GM23338 (cell line): ENCODE results near the gene SLC35B4. TPM values are rescaled to one million over a fixed set of nuclear protein-coding genes. Genes with fewer than 3 reads are reported as not detected.

Experiments
- ATAC-seq: fragments of 200-7000 bp; cut with Tn5 transposase; 3 replicates; pipeline ENCODE4 v1.9.1; 2020
- DNase-seq: peaks from one replicate; pipeline ENCODE4 v3.0.0-alpha.2; 2015; ENCODE audit warnings: low spot score
- H2AFZ ChIP-seq: fragments of 200-600 bp; sonication (generic); 2 replicates; pipeline ENCODE4 v1.8.0; 2016; ENCODE audit warnings: antibody characterized with exemption, mild to moderate bottlenecking, moderate library complexity
- H3F3A ChIP-seq: fragments of 200-600 bp; sonication (generic); replicated peaks from 2 replicates; pipeline ENCODE4 v1.8.0; 2017; ENCODE audit warnings: antibody characterized with exemption, mixed run types, low read depth
- H3K27ac ChIP-seq: fragments of 200-600 bp; sonication (generic); 2 replicates; pipeline ENCODE4 v1.6.1; 2016; ENCODE audit warnings: low read depth
- H3K27me3 ChIP-seq: fragments of 200-600 bp; sonication (generic); 2 replicates; pipeline ENCODE4 v1.8.0; 2016; ENCODE audit warnings: mild to moderate bottlenecking, mixed run types, moderate library complexity; ENCODE audit not compliant: insufficient read depth
- H3K36me3 ChIP-seq: fragments of 200-600 bp; sonication (generic); 2 replicates; pipeline ENCODE4 v1.8.0; 2016; ENCODE audit warnings: mild to moderate bottlenecking; ENCODE audit not compliant: insufficient read depth
- H3K4me1 ChIP-seq: fragments of 200-600 bp; sonication (generic); 2 replicates; pipeline ENCODE4 v1.8.0; 2016; ENCODE audit warnings: mild to moderate bottlenecking, moderate library complexity; ENCODE audit not compliant: insufficient read depth
- H3K4me2 ChIP-seq: fragments of 200-600 bp; sonication (generic); 2 replicates; pipeline ENCODE4 v1.7.1; 2017; ENCODE audit warnings: mixed run types
- H3K4me3 ChIP-seq: fragments of 200-600 bp; sonication (generic); 2 replicates; pipeline ENCODE4 v1.6.1; 2016; ENCODE audit warnings: mixed run types
- H3K79me2 ChIP-seq: fragments of 200-600 bp; sonication (generic); replicated peaks from 2 replicates; pipeline ENCODE4 v1.8.0; 2017; ENCODE audit warnings: mild to moderate bottlenecking; ENCODE audit not compliant: insufficient read depth
- H3K9me2 ChIP-seq: fragments of 200-600 bp; sonication (generic); 2 replicates; pipeline ENCODE4 v1.8.0; 2017; ENCODE audit not compliant: insufficient read depth
- H4K20me1 ChIP-seq: fragments of 200-600 bp; sonication (generic); replicated peaks from 2 replicates; pipeline ENCODE4 v1.8.0; 2017; ENCODE audit warnings: mild to moderate bottlenecking; ENCODE audit not compliant: insufficient read depth
- H3K27ac Mint-ChIP-seq: 2 replicates; pipeline ENCODE4 v1.8.0; 2020; ENCODE audit warnings: inconsistent platforms, mild to moderate bottlenecking, moderate library complexity, mixed read lengths
- H3K27me3 Mint-ChIP-seq: 3 replicates; pipeline ENCODE4 v1.8.0; 2022; ENCODE audit warnings: low read depth, mild to moderate bottlenecking, moderate library complexity, mixed read lengths, inconsistent platforms; ENCODE audit not compliant: insufficient read depth, poor library complexity
- H3K36me3 Mint-ChIP-seq: 3 replicates; pipeline ENCODE4 v1.8.0; 2021; ENCODE audit warnings: low read depth, mild to moderate bottlenecking, inconsistent platforms, moderate library complexity, mixed read lengths
- H3K4me1 Mint-ChIP-seq: 3 replicates; pipeline ENCODE4 v1.8.0; 2020; ENCODE audit warnings: mild to moderate bottlenecking, inconsistent platforms, mixed read lengths
- H3K4me3 Mint-ChIP-seq: 3 replicates; pipeline ENCODE4 v1.8.0; 2021; ENCODE audit warnings: moderate library complexity, mild to moderate bottlenecking, inconsistent platforms, mixed read lengths
- H3K9me3 Mint-ChIP-seq: 3 replicates; pipeline ENCODE4 v1.8.0; 2020; ENCODE audit warnings: moderate library complexity, mild to moderate bottlenecking, inconsistent platforms, mixed read lengths
- REST ChIP-seq: IDR thresholded peaks from one replicate; pipeline ENCODE4 v1.6.1; 2018; ENCODE audit warnings: antibody characterized with exemption; ENCODE audit not compliant: unreplicated experiment
- STAT1 ChIP-seq: IDR thresholded peaks from one replicate; pipeline ENCODE4 v1.6.1; 2016; ENCODE audit warnings: antibody characterized with exemption; ENCODE audit not compliant: unreplicated experiment
- ZNF331 ChIP-seq: fragments of 250-450 bp; sonication (Bioruptor Pico); IDR thresholded peaks from 2 replicates; pipeline ENCODE4 v1.5.0; 2020; ENCODE audit warnings: low read depth, mild to moderate bottlenecking, moderate library complexity
- ZNF462 ChIP-seq: fragments of 250-450 bp; sonication (Bioruptor Pico); IDR thresholded peaks from 2 replicates; pipeline ENCODE4 v1.5.0; 2020; ENCODE audit warnings: mild to moderate bottlenecking, moderate library complexity
- polyA plus RNA-seq: library from polyadenylated mRNA; unstranded; fragments of >200 nt; fragmentation: Nextera tagmentation; extraction: Ambion mirVana; gene quantifications from 2 replicates; pipeline ENCODE4 v1.2.1, GENCODE V29; 2016
- total RNA-seq: library from RNA; depleted of rRNA; stranded (reverse); fragments of >200 nt; shearing (Covaris generic); gene quantifications from 2 replicates; pipeline ENCODE4 v1.2.3, GENCODE V29; 2014

Gene SLC35B4
- total and polyA plus RNA-seq, 2 experiments from 2014 or later: 22.6 to 29.7 TPM

- TF ChIP-seq ZNF462 (CRISPR knock-in tag) (no peak), ZNF331 (CRISPR knock-in tag) (no peak), REST (no peak)
Observed at GRCh38 chr7:134279898-134280297, 36.8 kb downstream of the SLC35B4 start (continued).

- Mint-ChIP-seq H3K36me3 (no peaks in the 10 kb centered on the region), H3K27me3 (no peaks in the 10 kb centered on the region), H3K27ac (no peak overlapping the region), H3K4me3 (no peak overlapping the region), H3K9me3 (no peaks in the 10 kb centered on the region), H3K4me1 (peaks cover 10% of the 10 kb centered on the region)
- ATAC-seq (no peak), DNase-seq (no peak)
- H2AFZ ChIP-seq: no peak overlapping the region
- H3K36me3 ChIP-seq: no peaks in the 10 kb centered on the region
- H3K79me2 ChIP-seq: no peaks in the 10 kb centered on the region
- H3K27ac ChIP-seq: no peak overlapping the region
- H3F3A ChIP-seq: no peaks in the 10 kb centered on the region
- H3K9me2 ChIP-seq: no peaks in the 10 kb centered on the region
- H4K20me1 ChIP-seq: no peaks in the 10 kb centered on the region
- no peak for TF ChIP-seq STAT1
- H3K4me3 ChIP-seq: no peak overlapping the region
- H3K4me1 ChIP-seq: peaks cover 5% of the 10 kb centered on the region; the same call in 1 of the 2 replicates
- no peaks in the 10 kb centered on the region for H3K27me3 ChIP-seq
- no peak overlapping the region for H3K4me2 ChIP-seq
Observed at GRCh38 chr7:134279336-134279735, 37.4 kb downstream of the SLC35B4 start.
